ENCODE measurements around the gene MGAT3. TPM values are rescaled to one million over a fixed set of nuclear protein-coding genes. Genes with fewer than 3 reads are reported as not detected.

MGAT3 gene
- total and polyA plus RNA-seq, 9 of the 15 experiments (the other 6 are each of a cell fraction or from before 2014, with no cell fraction given), result 0.10 to 11.5 (median 4.6) TPM

- TF ChIP-seq CBFB (CRISPR knock-in tag; IDR thresholded peaks at IDR 0.05) (0 out of 2 replicates have a peak, but pooled peaks have one; percentile 57), ZNF561 (CRISPR knock-in tag; conservative IDR thresholded peaks at IDR 0.05) (no peak), FOXA3 (CRISPR knock-in tag; conservative IDR thresholded peaks at IDR 0.05 in 1 of 2, IDR thresholded peaks at IDR 0.05 in 1 of 2) (no peak), CREB1 (IDR thresholded peaks at IDR 0.05) (peak; percentile 39; the same call in 1 of the 2 replicates), CREB1 (CRISPR knock-in tag; IDR thresholded peaks at IDR 0.05) (no peak; the same call in none of the 2 replicates), CBX8 (IDR thresholded peaks at IDR 0.05; ENCODE audit: borderline replicate concordance, extremely low read depth, low read depth, low read length, poor library complexity, severe bottlenecking) (no peak), ATF3 (IDR thresholded peaks at IDR 0.05) (peak; percentile 70), ATF3 (CRISPR knock-in tag; conservative IDR thresholded peaks at IDR 0.05) (peak; percentile 61; the same call in 1 of the 2 replicates), STAG1 (CRISPR knock-in tag; IDR thresholded peaks at IDR 0.05; ENCODE audit: borderline replicate concordance) (0 out of 2 replicates have a peak, but pooled peaks have one; percentile 33), CLOCK (CRISPR knock-in tag; IDR thresholded peaks at IDR 0.05; ENCODE audit: borderline replicate concordance) (no peak), BCLAF1 (IDR thresholded peaks at IDR 0.05; ENCODE audit: borderline replicate concordance in 1 of 2, control insufficient read depth in 1 of 2, low read depth in 2 of 2, low read length in 1 of 2) (no peak), KLF10 (CRISPR knock-in tag; IDR thresholded peaks at IDR 0.05) (no peak), JUNB (CRISPR knock-in tag; conservative IDR thresholded peaks at IDR 0.05) (no peak), ZNF224 (CRISPR knock-in tag; IDR thresholded peaks at IDR 0.05) (peak; percentile 67; the same call in 1 of the 2 replicates), E2F5 (CRISPR knock-in tag; IDR thresholded peaks at IDR 0.05) (no peak), PCBP1 (IDR thresholded peaks at IDR 0.05; ENCODE audit: low read depth, low read length, poor library complexity, severe bottlenecking) (peak; percentile 99)
These were observed 63.7 kb downstream of the MGAT3 start, which contains the start of gene ATF4 (continued) for GRCh38 chr22:39520226-39521105.
